ENCODE results near the gene RALGAPA1. TPM values are rescaled to one million over a fixed set of nuclear protein-coding genes. Genes with fewer than 3 reads are reported as not detected.
A peak's percentile ranks its signal among the peaks of the same experiment; 100 is the strongest.
"Not testable (repeated sequence)": the region's sequence is repeated elsewhere in the genome, so short reads cannot be mapped to it uniquely, and the experiment has no call there.

Gene RALGAPA1
- total RNA-seq, 1 experiment from 2014 or later, result 11.8 TPM

- DNase-seq (ENCODE audit: low read depth), result no peak
Observed at GRCh38 chr14:35704793-35705493, 104.2 kb downstream of the RALGAPA1 start.

- DNase-seq (ENCODE audit: low read depth), result no peak
Observed at GRCh38 chr14:35701531-35701930, 107.6 kb downstream of the RALGAPA1 start.

GRCh38 chr14:35699791-35700444 lies 109.2 kb downstream of the RALGAPA1 start:
- no peak for DNase-seq (ENCODE audit: low read depth)

- no peak for DNase-seq (ENCODE audit: low read depth)
Observed at GRCh38 chr14:35696575-35696974, 112.5 kb downstream of the RALGAPA1 start.

GRCh38 chr14:35696119-35696518 lies 113.0 kb downstream of the RALGAPA1 start:
- DNase-seq (ENCODE audit: low read depth), result no peak

- DNase-seq (ENCODE audit: low read depth), result no peak
Observed at GRCh38 chr14:35695647-35696046, 113.4 kb downstream of the RALGAPA1 start.

- DNase-seq (ENCODE audit: low read depth), result no peak
Observed at GRCh38 chr14:35695072-35695471, 114.0 kb downstream of the RALGAPA1 start.

- no peak for DNase-seq (ENCODE audit: low read depth)
Observed at GRCh38 chr14:35689000-35689460, 120.1 kb downstream of the RALGAPA1 start.

- no peak for DNase-seq (ENCODE audit: low read depth)
Observed at GRCh38 chr14:35688126-35688826, 120.8 kb downstream of the RALGAPA1 start.

- DNase-seq (ENCODE audit: low read depth), result peak; percentile 24
Observed at GRCh38 chr14:35687335-35687939, 121.7 kb downstream of the RALGAPA1 start.

GRCh38 chr14:35683688-35684087 lies 125.4 kb downstream of the RALGAPA1 start:
- not testable (repeated sequence) for DNase-seq (ENCODE audit: low read depth)

- DNase-seq (ENCODE audit: low read depth), result no peak
Observed at GRCh38 chr14:35682802-35683201, 126.3 kb downstream of the RALGAPA1 start.

- DNase-seq (ENCODE audit: low read depth), result no peak
Observed at GRCh38 chr14:35678403-35679028, 130.6 kb downstream of the RALGAPA1 start.

GRCh38 chr14:35669782-35670181 lies 139.3 kb downstream of the RALGAPA1 start:
- DNase-seq (ENCODE audit: low read depth), result peak; percentile 18

- no peak for DNase-seq (ENCODE audit: low read depth)
Observed at GRCh38 chr14:35666429-35667043, 142.6 kb downstream of the RALGAPA1 start.

GRCh38 chr14:35661875-35662274 lies 147.2 kb downstream of the RALGAPA1 start:
- DNase-seq (ENCODE audit: low read depth), result no peak

GRCh38 chr14:35653045-35653444 lies 156.1 kb downstream of the RALGAPA1 start:
- DNase-seq (ENCODE audit: low read depth), result no peak

GRCh38 chr14:35643513-35643912 lies 165.6 kb downstream of the RALGAPA1 start:
- no peak for DNase-seq (ENCODE audit: low read depth)

GRCh38 chr14:35637851-35638250 lies 171.2 kb downstream of the RALGAPA1 start:
- no peak for DNase-seq (ENCODE audit: low read depth)

GRCh38 chr14:35637269-35637668 lies 171.8 kb downstream of the RALGAPA1 start:
- no peak for DNase-seq (ENCODE audit: low read depth)

GRCh38 chr14:35632676-35633075 lies 176.4 kb downstream of the RALGAPA1 start:
- no peak for DNase-seq (ENCODE audit: low read depth)

All from HT1080 (cell line).